GM10248 (cell line): Measurements from ENCODE around the gene CD48.

Source experiments
- CTCF ChIA-PET: fragments of 300-600 bp; sonication (Branson Sonifier 250); formaldehyde crosslinking; extraction: SDS; loops from one replicate; lab custom pipeline; 2021; ENCODE audit warnings: antibody characterized with exemption; lab: Yijun Ruan, JAX
- POLR2A ChIA-PET: fragments of 350-650 bp; sonication (Branson Sonifier 250); formaldehyde crosslinking; extraction: SDS; loops from one replicate; lab custom pipeline; 2020; ENCODE audit warnings: antibody characterized with exemption; lab: Yijun Ruan, JAX
- DNase-seq: peaks from one replicate; pipeline ENCODE4 v3.0.0; 2012; ENCODE audit errors: extremely low spot score
- TF ChIP-seq, protein P1 (sequence below): IDR thresholded peaks from 2 replicates; pipeline ENCODE4 v1.5.1; 2012; ENCODE audit warnings: mild to moderate bottlenecking, low read depth; ENCODE audit errors: extremely low read depth, missing control alignments, control extremely low read depth

Gene CD48, protein sequence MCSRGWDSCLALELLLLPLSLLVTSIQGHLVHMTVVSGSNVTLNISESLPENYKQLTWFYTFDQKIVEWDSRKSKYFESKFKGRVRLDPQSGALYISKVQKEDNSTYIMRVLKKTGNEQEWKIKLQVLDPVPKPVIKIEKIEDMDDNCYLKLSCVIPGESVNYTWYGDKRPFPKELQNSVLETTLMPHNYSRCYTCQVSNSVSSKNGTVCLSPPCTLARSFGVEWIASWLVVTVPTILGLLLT

GRCh38 chr1:160711602-160712311, at the start of gene CD48:
Gene CD48 (minus strand): TSS chr1:160711822. CDS start chr1:160711763, 59 bp downstream.
- POLR2A ChIA-PET = interaction anchor here (1.4 to 1.7 kb wide), 3 partner anchors 29 to 65 kb away, joined by 3 to 4 read pairs (median 3); partner anchors contain the start of gene SLAMF1
- peak; percentile 54 for DNase-seq
- TF ChIP-seq, protein P1, sequence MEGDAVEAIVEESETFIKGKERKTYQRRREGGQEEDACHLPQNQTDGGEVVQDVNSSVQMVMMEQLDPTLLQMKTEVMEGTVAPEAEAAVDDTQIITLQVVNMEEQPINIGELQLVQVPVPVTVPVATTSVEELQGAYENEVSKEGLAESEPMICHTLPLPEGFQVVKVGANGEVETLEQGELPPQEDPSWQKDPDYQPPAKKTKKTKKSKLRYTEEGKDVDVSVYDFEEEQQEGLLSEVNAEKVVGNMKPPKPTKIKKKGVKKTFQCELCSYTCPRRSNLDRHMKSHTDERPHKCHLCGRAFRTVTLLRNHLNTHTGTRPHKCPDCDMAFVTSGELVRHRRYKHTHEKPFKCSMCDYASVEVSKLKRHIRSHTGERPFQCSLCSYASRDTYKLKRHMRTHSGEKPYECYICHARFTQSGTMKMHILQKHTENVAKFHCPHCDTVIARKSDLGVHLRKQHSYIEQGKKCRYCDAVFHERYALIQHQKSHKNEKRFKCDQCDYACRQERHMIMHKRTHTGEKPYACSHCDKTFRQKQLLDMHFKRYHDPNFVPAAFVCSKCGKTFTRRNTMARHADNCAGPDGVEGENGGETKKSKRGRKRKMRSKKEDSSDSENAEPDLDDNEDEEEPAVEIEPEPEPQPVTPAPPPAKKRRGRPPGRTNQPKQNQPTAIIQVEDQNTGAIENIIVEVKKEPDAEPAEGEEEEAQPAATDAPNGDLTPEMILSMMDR = no peak
- CTCF ChIA-PET = interaction anchor here (0.6 to 7.1 kb wide), 12 partner anchors 10 to 242 kb away, joined by 3 to 120 read pairs (median 4); partner anchors contain the start of genes ITLN2 and SLAMF7

DNA sequence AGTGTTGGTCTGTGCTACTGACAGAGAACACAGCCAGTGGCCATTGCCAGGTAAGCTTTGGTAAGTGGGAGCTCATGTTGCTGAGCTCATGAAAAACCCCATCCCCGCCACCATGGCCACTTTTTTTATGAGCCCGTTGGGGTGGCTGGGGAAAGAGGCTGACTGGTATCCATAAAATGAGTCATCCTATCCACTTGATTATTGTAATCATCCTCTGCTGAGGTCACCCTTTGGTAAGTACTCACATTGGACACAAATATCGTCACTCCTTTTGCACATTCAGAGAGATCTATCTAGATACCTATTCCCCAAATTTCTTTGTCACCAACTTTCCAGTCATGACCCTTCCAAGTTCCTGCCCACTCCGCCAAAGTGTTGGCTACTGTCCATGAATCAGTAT, 49.4 kb upstream of the CD48 start:
- no peak for DNase-seq
- ChIA-PET CTCF (interaction anchor here (0.7 to 3.0 kb wide), 5 partner anchors 15 to 191 kb away, joined by 3 to 9 read pairs (median 4); no protein-coding TSS in a partner anchor), POLR2A (no interaction called here)
- TF ChIP-seq, protein P1 = no peak

GRCh38 chr1:160759740-160760139, 48.1 kb upstream of the CD48 start:
- DNase-seq = no peak
- POLR2A ChIA-PET = no interaction called here
- CTCF ChIA-PET = interaction anchor here (0.8 to 3.0 kb wide), 3 partner anchors 9 to 18 kb away, joined by 3 to 15 read pairs (median 9); no protein-coding TSS in a partner anchor
- TF ChIP-seq, protein P1 = no peak

GRCh38 chr1:160758521-160758920, 46.9 kb upstream of the CD48 start:
- TF ChIP-seq, protein P1 = no peak
- ChIA-PET POLR2A (no interaction called here), CTCF (interaction anchor here (2.2 to 3.0 kb wide), 2 partner anchors 10 to 17 kb away, joined by 9 to 15 read pairs; no protein-coding TSS in a partner anchor)
- DNase-seq = no peak

- ChIA-PET CTCF (interaction anchor here (1.9 to 6.3 kb wide), 3 partner anchors 12 to 20 kb away, joined by 7 to 44 read pairs (median 7); no protein-coding TSS in a partner anchor), POLR2A (interaction anchor here (0.6 to 1.9 kb wide), 3 partner anchors 8 to 16 kb away, joined by 3 to 4 read pairs (median 3); no protein-coding TSS in a partner anchor)
- no peak for DNase-seq
- TF ChIP-seq, protein P1 = no peak
Measured at GRCh38 chr1:160756849-160757201, 45.2 kb upstream of the CD48 start.
